HG03469 (cell line): ENCODE measurements around the gene FAM3A.

Experiments
- ATAC-seq: cut with Tn5 transposase; IDR thresholded peaks from one replicate; pipeline ENCODE4 v1.9.1; 2021; ENCODE audit warnings: mild to moderate bottlenecking, moderate library complexity, moderate number of reproducible peaks; ENCODE audit not compliant: unreplicated experiment

FAM3A gene

DNA sequence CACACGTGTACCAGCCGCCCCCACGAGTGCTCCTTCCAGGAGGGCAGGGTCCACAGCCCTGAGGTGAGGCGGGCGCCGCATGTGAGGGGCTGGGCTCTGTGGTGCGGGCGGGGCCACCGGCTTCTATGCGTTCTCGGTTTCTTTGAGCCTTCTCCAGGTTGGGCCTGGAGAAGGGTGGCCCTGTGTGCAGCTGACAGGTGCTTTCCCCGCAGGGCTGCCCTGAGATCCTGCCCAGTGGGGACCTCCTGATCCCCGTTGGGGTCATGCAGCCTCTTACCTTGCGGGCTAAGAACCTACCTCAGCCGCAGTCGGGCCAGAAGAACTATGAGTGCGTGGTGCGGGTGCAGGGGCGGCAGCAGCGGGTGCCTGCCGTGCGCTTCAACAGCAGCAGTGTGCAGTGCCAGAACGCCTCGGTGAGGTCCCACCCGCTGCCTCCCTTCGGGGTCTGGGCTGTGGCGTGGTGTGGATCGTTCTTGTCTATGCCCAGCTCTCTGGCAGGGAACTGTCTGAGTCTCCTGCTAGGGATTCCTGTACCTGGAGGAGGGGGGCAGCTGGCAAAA lies 51.1 kb downstream of the FAM3A start:
- no peak for ATAC-seq

DNA sequence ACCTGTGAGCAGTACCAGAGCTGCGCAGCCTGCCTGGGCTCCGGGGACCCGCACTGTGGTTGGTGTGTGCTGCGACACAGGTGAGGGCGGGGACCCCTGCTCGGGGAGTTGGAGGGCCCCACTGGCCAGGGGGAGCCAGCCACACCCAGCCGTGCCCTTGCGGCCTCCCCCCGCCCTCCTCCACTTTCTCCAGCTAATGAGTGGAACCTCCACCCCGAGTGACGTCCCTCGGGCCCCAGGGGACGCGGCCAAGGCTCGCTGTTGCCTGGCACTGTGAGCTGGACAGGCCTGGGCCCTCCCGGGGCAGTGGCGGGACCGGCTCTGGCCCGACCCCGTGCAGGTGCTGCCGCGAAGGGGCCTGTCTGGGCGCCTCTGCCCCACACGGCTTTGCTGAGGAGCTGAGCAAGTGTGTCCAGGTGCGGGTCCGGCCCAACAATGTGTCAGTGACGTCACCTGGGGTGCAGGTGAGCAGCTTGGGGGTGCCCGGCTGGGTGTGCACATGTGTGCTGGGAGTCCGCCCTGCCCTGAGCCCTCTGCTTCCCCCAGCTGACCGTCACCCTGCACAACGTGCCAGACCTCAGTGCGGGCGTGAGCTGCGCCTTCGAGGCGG lies 52.3 kb downstream of the FAM3A start:
- ATAC-seq, result no peak

DNA sequence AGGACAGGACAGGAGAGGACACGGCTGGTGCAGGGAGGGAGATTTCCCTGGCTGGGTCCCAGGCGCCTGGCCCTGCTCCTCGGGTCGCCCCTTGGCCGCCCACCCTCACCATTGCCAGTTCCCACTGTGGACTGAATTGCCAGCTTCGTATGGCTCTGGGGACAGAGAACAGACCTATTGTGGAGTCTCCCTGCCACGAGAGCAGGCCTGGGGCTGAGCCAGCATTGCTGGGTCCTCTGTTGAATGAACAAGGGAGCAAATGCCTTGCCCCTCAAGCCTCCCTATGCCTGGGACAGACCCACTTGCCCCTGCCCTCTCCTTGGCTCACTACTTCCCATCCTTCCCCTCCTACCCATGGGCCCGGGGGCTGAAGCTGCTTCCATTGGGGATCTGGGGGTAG lies 53.6 kb downstream of the FAM3A start:
- ATAC-seq, result no peak

DNA sequence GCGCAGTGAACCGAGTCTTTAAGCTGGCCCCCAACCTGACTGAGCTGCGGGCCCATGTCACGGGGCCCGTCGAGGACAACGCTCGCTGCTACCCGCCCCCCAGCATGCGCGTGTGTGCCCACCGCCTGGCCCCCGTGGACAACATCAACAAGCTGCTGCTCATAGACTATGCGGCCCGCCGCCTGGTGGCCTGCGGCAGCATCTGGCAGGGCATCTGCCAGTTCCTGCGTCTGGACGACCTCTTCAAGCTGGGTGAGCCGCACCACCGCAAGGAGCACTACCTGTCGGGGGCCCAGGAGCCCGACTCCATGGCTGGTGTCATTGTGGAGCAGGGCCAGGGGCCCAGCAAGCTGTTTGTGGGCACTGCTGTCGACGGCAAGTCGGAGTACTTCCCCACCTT lies 55.7 kb downstream of the FAM3A start:
- ATAC-seq, result no peak

DNA sequence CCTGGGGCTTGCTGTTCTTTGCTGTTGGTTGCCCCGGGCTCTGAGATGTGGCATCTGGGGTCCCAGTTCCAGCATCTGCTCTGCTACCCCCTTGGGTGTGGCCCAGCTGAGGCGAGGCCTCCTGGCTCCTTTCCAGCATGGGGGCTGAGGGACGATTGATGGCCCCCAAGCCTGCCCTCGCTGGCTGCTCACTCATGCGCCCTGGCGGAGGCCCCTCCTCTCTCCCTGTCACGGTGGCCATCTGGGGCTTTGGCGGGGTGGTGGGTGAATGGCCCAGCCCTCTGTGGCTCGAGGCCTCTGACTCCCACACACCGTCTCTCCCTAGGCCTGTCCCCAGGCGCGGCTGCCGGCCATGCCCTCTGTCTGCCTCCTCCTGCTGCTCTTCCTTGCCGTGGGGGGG lies 56.2 kb downstream of the FAM3A start:
- ATAC-seq, result no peak

DNA sequence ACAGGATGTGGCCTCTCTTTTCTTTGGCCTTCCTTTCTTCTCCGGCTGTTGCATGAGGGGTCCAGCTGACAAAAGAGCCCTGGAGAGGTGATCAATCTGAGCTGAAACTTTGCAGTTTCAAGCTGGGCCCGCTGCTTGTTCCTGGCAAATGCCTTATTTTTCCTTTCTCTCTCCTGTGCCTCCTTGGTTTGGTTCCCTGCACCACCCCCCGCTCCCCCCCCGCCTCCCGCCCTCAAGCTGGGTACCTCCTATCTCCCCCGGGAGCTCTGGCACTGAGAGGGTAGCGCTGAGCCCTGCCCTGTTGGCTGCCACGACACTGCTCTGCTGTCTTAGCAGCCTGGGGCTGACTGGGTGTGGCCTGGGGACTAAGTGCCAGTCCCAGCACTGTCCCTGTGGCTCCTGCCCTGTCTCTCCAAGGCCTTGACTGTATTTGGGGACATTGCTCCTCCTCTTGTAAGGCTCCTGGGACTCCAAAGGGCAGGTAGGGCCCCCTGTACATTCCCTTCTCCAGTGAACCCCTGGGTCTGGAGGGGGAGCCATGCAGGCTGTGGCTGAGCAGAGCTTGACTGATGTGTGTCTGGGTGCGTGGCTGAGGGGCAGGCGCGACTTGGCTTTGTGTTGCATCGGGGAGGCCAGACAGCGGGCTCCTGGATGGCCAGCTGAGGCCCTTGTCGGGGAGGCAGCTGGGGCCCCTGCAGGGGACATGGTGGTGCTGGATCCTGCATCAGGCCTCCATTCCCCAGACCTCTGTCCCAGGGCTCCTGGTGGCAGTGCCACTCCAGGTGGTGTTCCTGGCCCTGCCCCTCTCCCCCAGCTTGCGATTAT lies 56.9 kb downstream of the FAM3A start:
- ATAC-seq, result no peak

DNA sequence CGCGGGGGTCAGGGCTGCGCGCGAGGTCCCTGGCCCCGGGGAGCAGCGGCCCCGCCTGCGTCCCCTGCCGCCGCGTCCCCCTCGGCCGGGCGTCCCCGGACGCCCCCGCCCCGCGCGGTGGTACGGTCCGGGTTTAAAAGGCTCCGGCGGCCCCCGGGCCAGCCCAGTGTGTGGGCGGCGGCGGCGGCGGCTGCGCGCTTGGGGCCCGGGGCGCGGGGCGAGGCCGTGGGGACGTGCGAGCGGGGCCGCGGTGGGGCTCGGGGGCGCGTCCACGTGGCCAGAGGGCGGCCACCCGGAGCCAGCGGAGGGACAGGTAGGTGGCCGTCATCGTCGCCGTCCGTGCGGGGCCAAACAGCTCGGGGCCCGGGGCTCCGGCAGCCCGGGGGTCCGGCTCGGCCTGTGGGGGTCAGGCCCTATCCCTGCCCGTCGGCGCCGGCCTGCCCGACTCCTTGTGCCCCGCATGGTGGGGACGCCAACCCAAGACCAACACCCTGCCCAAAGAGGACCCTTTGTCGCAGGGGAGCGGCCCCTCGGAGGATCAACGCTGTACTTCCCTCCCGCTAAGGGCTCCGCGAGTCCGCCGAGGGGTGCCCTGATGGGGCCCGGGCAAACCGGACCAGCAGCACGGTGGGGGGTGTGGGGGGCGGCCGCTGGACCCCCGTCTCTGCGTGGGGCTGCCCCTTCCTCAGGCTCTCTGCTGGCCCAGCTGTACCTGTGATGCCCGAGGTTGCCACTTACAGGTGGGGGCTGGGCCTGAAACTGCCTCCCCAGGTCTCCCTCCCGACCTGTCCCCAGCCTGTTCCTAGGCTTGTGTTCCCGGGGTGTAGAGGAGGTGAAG lies 57.7 kb downstream of the FAM3A start, which contains the start of gene PLXNA3:
PLXNA3 (plus strand) TSS at position 166 of the 838 bp plus-strand sequence. CDS start 1,903 bp downstream, outside the sequence.
- peak; percentile 35 for ATAC-seq

DNA sequence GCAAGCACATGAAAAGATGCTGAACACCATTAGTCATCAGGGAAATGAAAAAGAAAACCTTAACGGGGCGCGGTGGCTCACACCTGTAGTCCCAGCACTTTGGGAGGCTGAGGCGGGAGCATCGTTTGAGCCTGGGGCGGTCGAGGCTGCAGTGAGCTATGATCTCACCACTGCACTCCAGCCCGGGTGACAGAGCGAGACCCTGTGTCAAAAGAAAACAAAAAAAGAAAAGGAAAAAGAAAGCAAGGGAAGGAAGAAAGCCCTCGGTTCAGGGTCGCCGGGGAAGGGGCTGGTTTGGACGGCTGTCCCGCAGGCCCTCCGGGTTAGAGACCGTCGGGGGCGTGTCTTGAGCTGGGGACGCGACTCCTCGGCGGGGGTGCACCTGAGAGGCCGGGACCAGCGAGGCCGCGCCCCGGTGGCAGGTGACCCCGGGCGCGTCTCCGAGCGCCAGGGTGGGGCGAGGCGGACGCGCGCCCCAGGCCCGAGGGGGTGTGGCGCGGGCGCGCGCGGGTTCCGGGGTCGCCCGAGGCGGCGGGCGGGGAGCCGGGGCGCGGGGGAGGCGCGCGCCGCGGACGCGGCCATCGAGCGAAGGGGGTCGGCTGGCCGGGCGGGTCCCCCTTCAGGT lies 58.4 kb downstream of the FAM3A start:
- ATAC-seq, result peak; percentile 47
